Measurements from ENCODE around the gene MAGI2.

MAGI2 gene

DNA sequence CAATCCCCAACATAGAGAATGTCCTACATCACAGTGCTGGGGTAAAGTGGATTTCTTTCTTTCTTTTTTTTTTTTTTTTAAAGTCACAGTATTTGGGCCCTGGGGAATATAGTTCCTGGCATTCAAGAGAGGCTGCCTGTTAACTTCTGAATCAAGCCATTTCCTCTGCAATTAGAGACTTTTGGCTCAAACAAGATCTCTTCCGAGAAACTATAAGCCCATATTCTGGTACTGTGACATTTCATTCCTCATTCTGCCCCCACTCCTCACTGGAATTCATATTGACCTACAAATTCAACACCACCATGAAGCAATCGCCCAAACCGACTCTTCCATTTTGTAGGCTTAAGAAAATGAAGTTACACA is 1467.5 kb downstream of the MAGI2 start:
- no peak for DNase-seq (ENCODE audit: low read depth)

DNA sequence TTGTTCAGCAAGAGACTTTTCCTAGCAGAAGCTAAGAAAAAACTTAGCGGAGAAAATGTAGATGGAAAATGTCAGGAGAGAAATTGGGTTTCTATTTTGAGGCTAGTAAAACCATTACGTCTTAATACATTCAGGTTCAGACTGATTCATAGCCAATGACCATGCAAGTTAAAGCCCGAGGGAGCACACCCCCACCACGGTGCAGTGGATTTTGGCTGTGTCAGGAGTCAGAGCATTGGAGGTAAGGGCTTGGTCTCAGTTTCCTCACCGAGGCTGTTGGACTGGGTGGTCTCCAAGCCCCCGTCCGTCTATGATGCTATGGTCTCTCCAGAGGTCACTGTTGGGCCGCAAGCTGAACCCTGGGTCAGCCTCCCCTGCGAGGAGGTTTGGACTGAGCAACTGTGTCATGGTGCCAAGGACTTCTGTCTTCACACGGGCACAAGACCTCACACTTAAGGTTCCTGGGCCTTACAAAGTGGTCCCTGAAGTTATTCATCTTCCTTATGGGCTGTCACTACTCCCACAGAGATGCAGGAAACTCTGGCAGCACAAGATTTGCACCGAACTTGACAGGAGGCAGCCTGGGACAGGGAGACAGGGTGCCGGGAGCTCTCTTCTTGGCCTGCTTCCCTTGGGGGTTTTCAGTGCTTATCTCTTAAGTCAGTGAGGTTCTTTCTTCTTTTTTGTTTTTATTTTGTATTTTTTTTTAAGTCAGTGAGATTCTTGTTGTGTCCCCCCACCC is 1468.1 kb downstream of the MAGI2 start:
- no peak for DNase-seq (ENCODE audit: low read depth)

DNA sequence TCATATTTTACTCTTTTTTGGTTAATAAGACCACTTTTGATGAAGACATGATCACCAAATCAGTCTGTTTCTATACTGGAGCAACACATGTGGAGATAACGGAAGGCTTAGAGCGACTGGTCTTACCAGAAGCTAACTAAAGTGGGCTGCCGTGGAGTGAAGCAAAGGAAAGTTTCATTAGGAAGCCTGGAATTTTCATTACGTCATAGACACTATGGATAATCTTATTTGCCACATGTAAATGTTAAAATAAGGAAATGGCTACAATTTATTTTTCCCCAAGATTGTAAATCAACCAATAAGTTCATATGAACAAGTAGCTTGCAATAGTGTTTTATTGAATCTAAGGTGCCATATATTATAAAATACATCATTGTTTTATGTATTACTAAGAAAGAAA is 1469.5 kb downstream of the MAGI2 start:
- DNase-seq (ENCODE audit: low read depth) = no peak

DNA sequence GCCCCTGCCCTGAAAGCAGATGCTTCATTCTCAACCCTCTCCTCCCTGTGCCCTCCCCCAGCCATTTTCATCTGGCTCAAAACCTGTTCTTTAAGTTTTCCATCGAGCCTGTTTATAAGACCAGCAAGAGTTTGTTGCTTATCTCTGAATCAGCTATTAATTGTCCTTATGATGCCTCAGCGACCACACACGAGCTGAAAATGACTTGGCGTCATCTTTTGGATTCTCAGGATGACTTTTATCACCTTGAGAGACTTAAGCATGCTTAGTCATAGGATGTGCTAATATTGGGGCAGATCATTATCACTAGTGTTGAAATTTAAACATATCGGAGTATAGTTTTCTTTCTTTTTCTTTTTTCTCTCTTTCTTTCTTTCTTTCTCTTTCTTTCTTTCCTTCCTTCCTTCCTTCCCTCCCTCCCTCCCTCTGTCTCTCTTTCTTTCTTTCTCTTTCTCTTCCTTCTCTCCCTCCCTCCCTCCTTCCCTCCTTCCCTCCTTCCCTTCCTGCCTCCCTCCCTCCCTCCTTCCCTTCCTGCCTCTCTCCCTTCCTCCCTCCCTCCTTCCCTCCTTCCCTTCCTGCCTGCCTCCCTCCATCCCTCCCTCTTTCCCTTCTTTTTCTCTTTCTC is 1470.4 kb downstream of the MAGI2 start:
- DNase-seq (ENCODE audit: low read depth) = no peak

DNA sequence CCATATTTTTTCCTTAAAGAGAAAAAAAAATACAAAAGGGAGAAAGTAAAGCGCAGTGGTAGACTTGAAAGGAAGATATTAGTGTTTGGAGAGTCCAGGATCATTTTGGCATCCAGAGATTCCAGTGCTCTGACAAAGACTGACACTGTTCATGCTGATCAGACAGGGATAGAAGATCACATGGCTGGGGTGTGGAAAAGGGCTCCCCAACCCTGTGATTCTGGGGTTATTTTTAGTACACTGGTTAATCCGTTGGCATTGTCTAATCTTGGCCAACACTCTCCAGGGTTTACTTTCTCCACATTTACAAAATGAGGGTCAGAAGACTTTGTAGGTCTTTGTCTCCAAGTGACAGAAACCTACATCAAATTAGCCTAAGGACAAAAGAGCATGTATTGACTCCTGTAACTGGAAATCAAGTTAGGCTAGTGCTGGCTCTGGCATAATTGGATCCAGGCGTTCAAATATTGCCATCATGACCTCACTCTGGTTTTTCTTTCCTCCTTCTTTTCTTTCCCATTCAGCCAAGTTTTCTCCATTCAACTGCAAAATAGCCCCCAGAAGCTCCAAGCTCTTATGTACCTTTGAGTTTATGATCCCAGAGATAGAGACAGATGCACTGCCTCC is 1473.3 kb downstream of the MAGI2 start:
- DNase-seq (ENCODE audit: low read depth) = no peak

DNA sequence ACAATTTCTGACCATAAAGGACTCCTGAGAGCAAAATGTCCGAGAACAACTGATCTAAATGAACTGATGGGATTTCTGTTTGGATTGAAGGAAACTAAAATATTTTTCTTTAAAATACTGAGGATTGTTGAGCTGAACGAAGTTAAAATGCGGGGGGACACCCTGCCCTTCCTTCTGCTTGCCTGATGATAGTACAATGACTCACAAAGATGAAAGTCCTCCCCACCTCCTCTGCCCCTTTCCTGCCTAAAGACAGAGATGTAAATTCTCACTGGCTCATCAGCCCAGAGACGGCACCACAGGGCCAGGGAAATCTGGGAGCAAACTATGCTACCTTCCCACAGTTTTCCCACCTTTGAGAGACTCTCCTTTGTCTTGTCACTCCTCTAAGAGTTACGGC is 1474.2 kb downstream of the MAGI2 start:
- DNase-seq (ENCODE audit: low read depth) = no peak

DNA sequence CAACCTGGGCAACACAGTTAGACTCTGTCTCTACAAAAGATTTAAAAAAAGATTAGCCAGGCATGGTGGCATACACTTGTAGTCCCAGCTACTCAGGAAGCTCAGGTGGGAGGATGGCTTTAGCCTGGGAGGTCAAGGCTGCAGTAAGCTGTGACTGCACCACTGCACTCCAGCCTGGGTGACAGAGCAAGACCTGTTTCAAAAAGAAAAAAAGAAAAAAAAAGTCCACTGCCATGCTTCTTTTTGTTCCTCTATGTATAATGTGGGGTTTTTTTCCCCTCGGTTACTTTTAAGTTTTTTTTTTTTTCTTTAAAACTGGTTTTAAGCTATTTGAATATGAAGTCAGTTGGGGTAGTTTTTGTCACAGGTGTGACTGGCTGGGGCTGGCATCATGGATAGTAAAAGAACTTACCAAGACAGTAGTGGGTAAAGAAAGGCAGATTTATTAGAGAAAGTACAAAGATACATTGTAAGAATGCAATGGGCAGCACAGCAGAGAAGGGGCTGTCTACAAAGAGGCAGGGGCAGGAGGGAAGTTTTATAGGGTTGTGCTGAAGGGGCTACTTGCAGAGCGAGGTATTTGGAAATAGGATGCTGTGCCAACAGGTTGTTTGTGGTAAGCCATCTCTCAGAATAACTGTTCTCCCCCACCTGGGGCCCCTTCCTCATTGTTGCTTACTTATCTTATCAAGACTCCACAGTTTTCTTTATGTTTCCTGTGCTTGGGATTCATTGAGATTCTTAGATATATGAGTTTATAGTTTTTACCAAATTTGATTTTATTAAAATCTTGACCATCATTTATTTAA is 1477.6 kb downstream of the MAGI2 start:
- DNase-seq (ENCODE audit: low read depth) = no peak

DNA sequence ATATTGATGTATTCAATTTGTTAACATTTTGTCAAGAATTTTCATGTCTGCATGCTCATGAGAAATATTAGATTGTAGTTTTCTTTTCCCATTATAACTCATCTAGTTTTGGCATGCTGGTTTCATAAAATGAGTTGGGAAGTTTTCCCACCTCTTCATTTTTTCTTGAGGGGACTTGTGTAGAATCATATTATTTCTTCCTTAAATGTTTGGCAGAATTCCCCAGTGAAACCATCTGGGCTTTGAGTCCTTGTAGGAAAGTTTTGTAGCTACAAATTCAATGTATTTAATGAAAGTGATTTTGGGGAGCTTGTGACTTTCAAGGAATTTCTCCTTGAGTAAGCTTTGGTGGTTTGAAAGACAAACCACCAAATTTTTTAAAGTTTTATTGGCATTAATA is 1481.7 kb downstream of the MAGI2 start:
- no peak for DNase-seq (ENCODE audit: low read depth)

DNA sequence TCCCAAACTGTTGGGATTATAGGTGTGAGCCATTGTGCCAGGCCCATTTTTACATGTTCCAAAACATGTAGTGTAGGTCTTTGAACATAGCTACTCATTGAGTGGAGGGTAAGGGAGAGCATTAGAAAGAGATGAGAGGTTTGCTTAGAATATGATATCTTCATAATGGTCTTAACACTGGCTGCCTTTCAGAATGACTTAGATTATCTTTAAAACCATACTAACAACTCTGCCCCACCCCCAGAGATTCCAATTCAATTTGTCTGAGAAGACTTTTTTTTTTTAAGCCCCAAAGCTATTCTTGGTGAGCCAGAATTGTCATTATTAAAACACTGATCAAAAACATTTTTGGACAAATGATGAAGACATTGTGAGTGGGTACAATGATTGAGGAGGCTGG is 1486.0 kb downstream of the MAGI2 start:
- DNase-seq (ENCODE audit: low read depth) = no peak
